Neuronal stem cell (in vitro differentiated cells): ENCODE measurements around the gene SPOCK3.

ENCODE experiments used
- DNase-seq: peaks from one replicate; pipeline ENCODE4 v3.0.0-alpha.2; 2013; ENCODE audit warnings: low spot score
- H2AFZ ChIP-seq: one replicate; pipeline ENCODE4 v1.6.1; 2013; ENCODE audit warnings: mild to moderate bottlenecking, low read length, inconsistent platforms
- H2AK5ac ChIP-seq: 2 replicates; pipeline ENCODE4 v1.6.1; 2013; ENCODE audit warnings: low read depth, mild to moderate bottlenecking, inconsistent platforms, low read length, moderate library complexity, mixed read lengths
- H2BK120ac ChIP-seq: 2 replicates; pipeline ENCODE4 v1.6.1; 2013; ENCODE audit warnings: low read depth, mild to moderate bottlenecking, inconsistent platforms, low read length, moderate library complexity, mixed read lengths
- H2BK12ac ChIP-seq: one replicate; pipeline ENCODE4 v1.6.1; 2013; ENCODE audit warnings: low read length, inconsistent platforms
- H2BK15ac ChIP-seq: 2 replicates; pipeline ENCODE4 v1.6.1; 2013; ENCODE audit warnings: mild to moderate bottlenecking, low read length, inconsistent platforms, mixed read lengths
- H2BK5ac ChIP-seq: one replicate; pipeline ENCODE4 v1.6.1; 2013; ENCODE audit warnings: inconsistent platforms, mild to moderate bottlenecking, low read length, moderate library complexity
- H3K14ac ChIP-seq: one replicate; pipeline ENCODE4 v1.6.1; 2013; ENCODE audit warnings: low read length, inconsistent platforms
- H3K18ac ChIP-seq: 2 replicates; pipeline ENCODE4 v1.6.1; 2013; ENCODE audit warnings: low read length, inconsistent platforms
- H3K23ac ChIP-seq: 2 replicates; pipeline ENCODE4 v1.6.1; 2013; ENCODE audit warnings: low read depth, mild to moderate bottlenecking, mixed read lengths, low read length, inconsistent platforms; ENCODE audit not compliant: poor library complexity
- H3K27ac ChIP-seq: replicated peaks from 3 replicates; pipeline ENCODE4 v1.5.1; 2013; ENCODE audit warnings: low read length, inconsistent platforms
- H3K27me3 ChIP-seq, 3 experiments: 2 replicates each; pipeline ENCODE4 v1.6.1; 2013; ENCODE audit warnings: low read length in 3 of 3, mild to moderate bottlenecking in 2 of 3, inconsistent platforms in 1 of 3, low read depth in 1 of 3, mixed read lengths in 1 of 3, moderate library complexity in 1 of 3; ENCODE audit not compliant: control insufficient read depth in 3 of 3, insufficient read depth in 3 of 3
- H3K36me3 ChIP-seq, 2 donors: replicated peaks in 1 of 2; 2 replicates each; pipeline ENCODE4 v1.6.1; 2013; ENCODE audit warnings: low read length in 2 of 2; ENCODE audit not compliant: control insufficient read depth in 2 of 2, insufficient read depth in 2 of 2
- H3K4ac ChIP-seq: 2 replicates; pipeline ENCODE4 v1.6.1; 2013; ENCODE audit warnings: inconsistent platforms, mild to moderate bottlenecking, low read length, moderate library complexity
- H3K4me1 ChIP-seq, 2 donors: 1 replicate in 1 of 2; 2 replicates in 1 of 2; pipeline ENCODE4 v1.6.1; 2013; ENCODE audit warnings: low read length in 2 of 2, low read depth in 1 of 2; ENCODE audit not compliant: control insufficient read depth in 2 of 2, insufficient read depth in 1 of 2
- H3K4me2 ChIP-seq: one replicate; pipeline ENCODE4 v1.6.1; 2013; ENCODE audit warnings: mild to moderate bottlenecking, low read length, inconsistent platforms; ENCODE audit not compliant: insufficient read depth, poor library complexity, severe bottlenecking
- H3K4me3 ChIP-seq, 2 donors: 2 replicates each; pipeline ENCODE4 v1.5.1; 2013; ENCODE audit warnings: low read length in 2 of 2, mild to moderate bottlenecking in 2 of 2, inconsistent platforms in 1 of 2, moderate library complexity in 1 of 2
- H3K79me1 ChIP-seq: one replicate; pipeline ENCODE4 v1.6.1; 2013; ENCODE audit warnings: low read depth, mild to moderate bottlenecking, inconsistent platforms, low read length, moderate library complexity
- H3K9ac ChIP-seq: one replicate; pipeline ENCODE4 v1.6.1; 2013; ENCODE audit warnings: mild to moderate bottlenecking, low read depth, low read length, inconsistent platforms; ENCODE audit not compliant: poor library complexity
- H3K9me3 ChIP-seq, 2 donors: replicated peaks in 1 of 2; 2 replicates each; pipeline versions ENCODE3 to v1.6.1; 2013; ENCODE audit warnings: low read length in 2 of 2, mild to moderate bottlenecking in 2 of 2, inconsistent platforms in 1 of 2, low read depth in 1 of 2, mixed read lengths in 1 of 2, moderate library complexity in 1 of 2; ENCODE audit not compliant: control insufficient read depth in 2 of 2, insufficient read depth in 1 of 2
- H4K8ac ChIP-seq: one replicate; pipeline ENCODE4 v1.6.1; 2013; ENCODE audit warnings: low read depth, mild to moderate bottlenecking, inconsistent platforms, low read length, moderate library complexity
- H4K91ac ChIP-seq: one replicate; pipeline ENCODE4 v1.6.1; 2013; ENCODE audit warnings: low read length, low read depth, mild to moderate bottlenecking, inconsistent platforms; ENCODE audit not compliant: poor library complexity
- WGBS, 2 donors: extraction: QIAGEN DNeasy Blood & Tissue Kit; methylation state at CpG; one replicate each; pipeline ENCODE4 v1.1.7; 2013; ENCODE audit warnings: missing lambda C conversion rate in 2 of 2, mixed read lengths in 1 of 2; ENCODE audit not compliant: insufficient read length in 2 of 2, insufficient replicate concordance in 1 of 2; ENCODE audit errors: extremely low coverage in 2 of 2; 5-methylcytosine and 5-hydroxymethylcytosine counted together

The SPOCK3 gene

DNA sequence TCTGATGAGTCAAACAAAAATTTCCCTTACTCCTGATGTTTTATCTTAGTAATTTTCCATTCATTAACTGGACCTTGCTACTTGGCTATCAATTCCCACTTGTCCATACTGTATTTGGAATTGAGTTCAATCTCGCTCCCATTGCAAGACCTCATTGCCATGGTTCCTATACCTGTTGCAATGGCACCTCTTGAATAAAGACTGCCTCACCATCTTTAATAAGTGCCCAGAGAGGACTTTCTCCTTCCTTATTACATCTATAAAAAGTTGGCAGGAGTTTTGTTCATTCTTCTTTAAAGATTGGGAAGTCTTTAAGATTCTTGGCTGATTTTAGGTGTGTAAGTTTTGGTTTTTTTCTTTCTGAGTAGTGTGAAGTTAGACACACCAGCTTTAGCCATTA, 397.4 kb downstream of the SPOCK3 start:
- H3K4ac ChIP-seq, result no peak overlapping the region
- H2BK5ac ChIP-seq, result no peak overlapping the region
- no peak overlapping the region for H4K91ac ChIP-seq
- no peak overlapping the region for H3K14ac ChIP-seq
- H2BK15ac ChIP-seq, result no peak overlapping the region
- H3K23ac ChIP-seq, result no peak overlapping the region
- H3K9me3 ChIP-seq, result no peaks in the 10 kb centered on the region
- no CpG with 5 or more reads among the region's 1 CpG for WGBS, 2 donors
- no peak overlapping the region for H3K27ac ChIP-seq
- no peak overlapping the region for H2BK120ac ChIP-seq
- no peaks in the 10 kb centered on the region for H3K79me1 ChIP-seq
- no peaks in the 10 kb centered on the region for H3K27me3 ChIP-seq
- no peak overlapping the region for H3K4me2 ChIP-seq
- no peak overlapping the region for H4K8ac ChIP-seq
- H2AFZ ChIP-seq, result no peak overlapping the region
- no peak overlapping the region for H3K18ac ChIP-seq
- H2AK5ac ChIP-seq, result no peak overlapping the region
- H3K4me1 ChIP-seq, result no peaks in the 10 kb centered on the region
- H3K9ac ChIP-seq, result no peak overlapping the region
- H3K4me3 ChIP-seq, result no peak overlapping the region
- no peak overlapping the region for H2BK12ac ChIP-seq
- H3K36me3 ChIP-seq, result no peaks in the 10 kb centered on the region
- no peak for DNase-seq

DNA sequence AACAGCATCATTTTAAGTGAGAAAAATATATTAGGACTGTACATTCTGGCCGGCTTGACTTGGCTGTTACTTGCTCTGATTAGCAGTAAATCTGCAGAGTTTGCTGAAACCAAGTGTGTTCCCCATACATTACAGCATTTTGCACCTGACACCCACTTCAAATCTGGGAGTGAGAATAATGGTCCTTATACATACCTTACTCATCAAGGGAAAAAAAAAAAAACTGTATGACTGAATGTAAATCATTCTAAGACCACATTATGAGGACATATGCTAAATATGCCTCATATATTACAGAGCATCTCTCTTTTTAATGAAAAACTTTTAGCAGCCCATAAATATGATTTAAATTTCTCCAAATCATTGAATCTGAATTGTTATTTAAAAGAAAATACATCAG, 406.7 kb downstream of the SPOCK3 start:
- no peak overlapping the region for H3K14ac ChIP-seq
- H3K4ac ChIP-seq, result no peak overlapping the region
- no peak overlapping the region for H2BK120ac ChIP-seq
- H2BK15ac ChIP-seq, result no peak overlapping the region
- no peak overlapping the region for H3K4me3 ChIP-seq
- no peak overlapping the region for H2BK5ac ChIP-seq
- WGBS, 2 donors, result no CpG with 5 or more reads among the region's 1 CpG
- H3K79me1 ChIP-seq, result no peaks in the 10 kb centered on the region
- H3K27ac ChIP-seq, result no peak overlapping the region
- no peak overlapping the region for H4K91ac ChIP-seq
- no peak overlapping the region for H3K9ac ChIP-seq
- H2AK5ac ChIP-seq, result no peak overlapping the region
- no peaks in the 10 kb centered on the region for H3K4me1 ChIP-seq
- H3K9me3 ChIP-seq, result no peaks in the 10 kb centered on the region
- no peak overlapping the region for H2BK12ac ChIP-seq
- no peak overlapping the region for H2AFZ ChIP-seq
- no peaks in the 10 kb centered on the region for H3K27me3 ChIP-seq
- no peak overlapping the region for H3K18ac ChIP-seq
- H3K23ac ChIP-seq, result no peak overlapping the region
- H3K4me2 ChIP-seq, result no peak overlapping the region
- H3K36me3 ChIP-seq, result no peaks in the 10 kb centered on the region
- no peak for DNase-seq
- no peak overlapping the region for H4K8ac ChIP-seq

DNA sequence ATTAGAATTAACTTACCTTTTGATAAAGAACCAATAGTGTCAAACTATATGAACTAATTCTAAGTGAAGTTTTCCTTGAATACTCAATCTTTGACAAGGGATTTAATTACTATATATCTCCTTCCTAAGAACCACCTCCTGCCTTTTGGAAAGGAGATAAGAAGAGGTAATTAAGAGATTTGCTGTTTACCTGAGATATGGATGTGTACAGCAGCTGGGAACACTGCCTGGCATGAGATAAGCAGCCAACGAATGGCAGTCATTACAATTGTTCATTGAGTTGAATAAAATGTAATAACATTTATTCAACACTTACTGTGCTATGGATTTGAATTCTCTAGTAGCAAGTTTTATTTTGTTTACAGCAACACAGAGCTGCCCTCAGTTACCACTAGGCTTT, 407.1 kb downstream of the SPOCK3 start:
- no peaks in the 10 kb centered on the region for H3K27me3 ChIP-seq
- H3K23ac ChIP-seq, result no peak overlapping the region
- H3K9ac ChIP-seq, result no peak overlapping the region
- H3K4me3 ChIP-seq, result no peak overlapping the region
- no peak overlapping the region for H2BK5ac ChIP-seq
- H2AFZ ChIP-seq, result no peak overlapping the region
- no peak overlapping the region for H4K91ac ChIP-seq
- no peak overlapping the region for H3K14ac ChIP-seq
- H2BK12ac ChIP-seq, result no peak overlapping the region
- DNase-seq, result no peak
- H3K79me1 ChIP-seq, result no peaks in the 10 kb centered on the region
- no peaks in the 10 kb centered on the region for H3K9me3 ChIP-seq
- no peak overlapping the region for H2BK120ac ChIP-seq
- no peak overlapping the region for H2AK5ac ChIP-seq
- no peak overlapping the region for H3K18ac ChIP-seq
- WGBS, 2 donors, result no CpG with 5 or more reads among the region's 1 CpG
- no peak overlapping the region for H3K27ac ChIP-seq
- no peak overlapping the region for H4K8ac ChIP-seq
- no peak overlapping the region for H3K4ac ChIP-seq
- no peak overlapping the region for H2BK15ac ChIP-seq
- H3K36me3 ChIP-seq, result no peaks in the 10 kb centered on the region
- no peak overlapping the region for H3K4me2 ChIP-seq
- no peaks in the 10 kb centered on the region for H3K4me1 ChIP-seq

DNA sequence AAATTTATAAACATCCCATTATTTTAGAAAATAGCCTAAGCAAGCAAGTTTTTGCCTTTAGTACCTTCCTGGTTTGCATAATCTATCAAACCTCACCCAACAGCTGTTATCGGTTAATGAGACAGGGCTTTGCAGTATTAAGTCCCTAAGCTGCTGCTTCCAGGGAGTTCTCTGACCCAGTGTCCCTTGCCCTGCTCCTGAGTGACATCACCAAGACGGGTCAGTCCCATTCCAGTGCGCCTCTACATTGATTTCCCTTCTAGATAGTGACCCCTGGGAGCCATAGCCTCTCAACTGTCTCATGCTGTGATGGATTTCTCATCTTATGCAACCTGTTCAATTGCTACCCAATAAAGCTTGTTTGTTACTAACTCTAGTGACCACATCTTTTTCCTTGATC, 410.4 kb downstream of the SPOCK3 start:
- H3K18ac ChIP-seq, result no peak overlapping the region
- H3K4me3 ChIP-seq, result no peak overlapping the region
- no peak overlapping the region for H3K4ac ChIP-seq
- no peak overlapping the region for H2BK5ac ChIP-seq
- no peak overlapping the region for H3K27ac ChIP-seq
- H2BK12ac ChIP-seq, result no peak overlapping the region
- no peak overlapping the region for H2AK5ac ChIP-seq
- no peaks in the 10 kb centered on the region for H3K4me1 ChIP-seq
- H3K27me3 ChIP-seq, result no peaks in the 10 kb centered on the region
- no CpG with 5 or more reads among the region's 3 CpGs for WGBS, 2 donors
- no peak overlapping the region for H3K4me2 ChIP-seq
- DNase-seq, result no peak
- no peaks in the 10 kb centered on the region for H3K79me1 ChIP-seq
- H2AFZ ChIP-seq, result no peak overlapping the region
- no peak overlapping the region for H3K9ac ChIP-seq
- no peak overlapping the region for H2BK120ac ChIP-seq
- no peak overlapping the region for H3K23ac ChIP-seq
- no peak overlapping the region for H4K8ac ChIP-seq
- no peak overlapping the region for H2BK15ac ChIP-seq
- H3K14ac ChIP-seq, result no peak overlapping the region
- H4K91ac ChIP-seq, result no peak overlapping the region
- no peaks in the 10 kb centered on the region for H3K9me3 ChIP-seq
- H3K36me3 ChIP-seq, result no peaks in the 10 kb centered on the region
